ENCODE measurements around the gene TTC39C. TPM values are rescaled to one million over a fixed set of nuclear protein-coding genes. Genes with fewer than 3 reads are reported as not detected.
"Not testable (repeated sequence)": the region's sequence is repeated elsewhere in the genome, so short reads cannot be mapped to it uniquely, and the experiment has no call there.

Gene TTC39C
- total RNA-seq, 1 experiment from 2014 or later: not detected

DNA sequence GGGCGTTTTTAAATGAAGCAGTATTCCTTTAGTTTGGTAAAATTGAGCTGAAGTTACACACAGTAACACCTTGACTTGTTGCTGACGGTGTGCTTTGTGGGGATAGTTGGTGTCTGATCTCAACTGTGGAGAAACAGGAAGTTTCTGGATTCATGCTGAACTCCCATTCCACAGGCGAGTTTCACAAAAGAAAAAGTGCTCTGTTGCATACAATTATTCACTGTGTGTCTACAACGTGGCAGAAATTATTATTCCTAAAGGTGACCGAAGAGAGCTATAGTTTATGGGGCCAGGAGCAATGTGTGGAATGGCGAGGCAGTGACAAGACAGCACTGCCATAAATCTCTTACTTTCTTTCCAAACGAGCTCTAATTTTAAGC, 123.8 kb downstream of the TTC39C start:
- H3K9ac ChIP-seq (ENCODE audit: low read length): no peak overlapping the region
- H3K9me3 ChIP-seq (ENCODE audit: low read length): no peaks in the 10 kb centered on the region
- H3K4me3 ChIP-seq (ENCODE audit: low read length): no peak overlapping the region
- no peak for DNase-seq
- H3K79me2 ChIP-seq (ENCODE audit: low read length): no peaks in the 10 kb centered on the region
- H3K27ac ChIP-seq (ENCODE audit: low read length): no peak overlapping the region
- H2AFZ ChIP-seq (ENCODE audit: low read length): no peak overlapping the region
- no peaks in the 10 kb centered on the region for H4K20me1 ChIP-seq (ENCODE audit: insufficient read depth, low read depth, low read length)
- H3K36me3 ChIP-seq (ENCODE audit: insufficient read depth, low read length): no peaks in the 10 kb centered on the region
- H3K9me2 ChIP-seq (replicated peaks; ENCODE audit: insufficient read depth, low read length): no peaks in the 10 kb centered on the region
- no peaks in the 10 kb centered on the region for H3K4me1 ChIP-seq (ENCODE audit: low read length)
- H3K4me2 ChIP-seq (ENCODE audit: low read depth, low read length, poor library complexity, severe bottlenecking): no peak overlapping the region
- no peaks in the 10 kb centered on the region for H3K27me3 ChIP-seq (ENCODE audit: low read length)

DNA sequence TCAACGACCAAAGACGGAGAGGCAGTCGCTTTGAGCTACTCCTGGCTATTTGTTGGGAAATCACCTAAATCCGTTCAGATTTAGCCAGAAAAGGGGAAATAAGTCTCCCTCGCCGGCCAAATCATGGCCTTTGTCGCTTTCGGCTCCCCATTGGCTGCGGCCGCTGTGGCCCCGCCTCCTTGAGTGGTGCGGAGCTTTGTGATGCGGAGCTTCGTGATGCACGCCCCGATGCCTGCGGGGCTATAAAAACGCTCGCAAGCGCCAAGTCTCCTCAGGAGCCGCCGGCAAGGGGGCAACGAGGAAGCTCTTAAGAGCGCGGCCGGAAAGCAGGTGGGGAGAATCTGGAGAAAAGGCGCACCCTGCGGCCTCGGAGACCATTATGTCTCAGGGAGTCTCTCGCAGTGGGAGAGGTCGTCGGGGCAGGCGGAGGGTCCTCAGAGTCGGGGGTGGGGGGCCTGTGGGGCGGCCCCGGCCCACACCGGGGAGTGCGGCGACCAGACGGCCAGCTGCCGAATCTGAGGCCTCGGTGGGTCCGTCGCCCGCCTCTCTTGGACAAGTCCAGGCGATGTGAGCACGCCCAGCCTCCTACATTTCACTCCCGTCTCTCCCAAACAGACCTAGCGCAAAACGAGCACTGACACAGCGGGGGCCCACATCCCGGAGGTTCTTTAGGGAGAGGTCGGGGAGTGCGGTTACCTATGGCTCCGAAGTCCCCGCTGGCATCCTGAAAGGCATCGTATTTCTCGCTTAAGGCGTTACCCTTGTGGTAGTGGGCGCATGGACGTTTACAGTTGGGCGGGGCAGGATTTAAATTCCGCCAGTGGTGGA, 124.4 kb downstream of the TTC39C start, which contains the start of gene CABYR:
CABYR (plus strand) TSS at position 274 of the 828 bp plus-strand sequence. CDS start 4,053 bp downstream, outside the sequence.
- Histone ChIP-seq H3K9ac (ENCODE audit: low read length) (no peak within 1 kb of the TSS), H3K9me2 (replicated peaks; ENCODE audit: insufficient read depth, low read length) (no peaks in the 10 kb centered on the region), H2AFZ (ENCODE audit: low read length) (no peak within 1 kb of the TSS), H3K4me3 (ENCODE audit: low read length) (no peak within 1 kb of the TSS), H3K9me3 (ENCODE audit: low read length) (no peaks in the 10 kb centered on the region), H3K27me3 (ENCODE audit: low read length) (no peaks in the 10 kb centered on the region), H3K4me2 (ENCODE audit: low read depth, low read length, poor library complexity, severe bottlenecking) (no peak within 1 kb of the TSS), H3K79me2 (ENCODE audit: low read length) (no peaks in the 10 kb centered on the region), H3K4me1 (ENCODE audit: low read length) (no peaks in the 10 kb centered on the region), H3K36me3 (ENCODE audit: insufficient read depth, low read length) (no peaks in the 10 kb centered on the region), H3K27ac (ENCODE audit: low read length) (no peak within 1 kb of the TSS), H4K20me1 (ENCODE audit: insufficient read depth, low read depth, low read length) (no peaks in the 10 kb centered on the region)
- no peak for DNase-seq

DNA sequence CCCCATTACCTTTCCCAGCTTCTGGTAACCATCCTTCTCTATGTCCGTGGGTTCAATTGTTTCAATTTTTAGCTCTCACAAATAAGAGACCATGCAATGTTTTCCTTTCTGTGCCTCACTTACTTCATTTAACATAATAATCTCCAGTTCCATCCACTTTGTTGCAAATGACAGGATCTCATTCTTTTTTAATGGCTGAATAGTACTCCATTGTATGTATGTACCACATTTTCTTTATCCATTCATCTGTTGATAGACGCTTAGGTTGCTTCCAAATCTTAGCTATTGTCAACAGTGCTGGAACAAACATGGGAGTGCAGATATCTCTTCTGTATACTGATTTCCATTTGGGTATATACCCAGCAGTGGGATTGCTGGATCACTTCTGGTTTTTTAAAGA, 126.1 kb downstream of the TTC39C start:
- no peaks in the 10 kb centered on the region for H3K27me3 ChIP-seq (ENCODE audit: low read length)
- no peaks in the 10 kb centered on the region for H3K9me3 ChIP-seq (ENCODE audit: low read length)
- H3K27ac ChIP-seq (ENCODE audit: low read length): no peak overlapping the region
- no peaks in the 10 kb centered on the region for H3K4me1 ChIP-seq (ENCODE audit: low read length)
- H3K36me3 ChIP-seq (ENCODE audit: insufficient read depth, low read length): no peaks in the 10 kb centered on the region
- no peaks in the 10 kb centered on the region for H3K9me2 ChIP-seq (replicated peaks; ENCODE audit: insufficient read depth, low read length)
- H3K79me2 ChIP-seq (ENCODE audit: low read length): no peaks in the 10 kb centered on the region
- H3K4me3 ChIP-seq (ENCODE audit: low read length): no peak overlapping the region
- H3K9ac ChIP-seq (ENCODE audit: low read length): no peak overlapping the region
- no peak overlapping the region for H2AFZ ChIP-seq (ENCODE audit: low read length)
- H3K4me2 ChIP-seq (ENCODE audit: low read depth, low read length, poor library complexity, severe bottlenecking): no peak overlapping the region
- H4K20me1 ChIP-seq (ENCODE audit: insufficient read depth, low read depth, low read length): no peaks in the 10 kb centered on the region
- DNase-seq: no peak

DNA sequence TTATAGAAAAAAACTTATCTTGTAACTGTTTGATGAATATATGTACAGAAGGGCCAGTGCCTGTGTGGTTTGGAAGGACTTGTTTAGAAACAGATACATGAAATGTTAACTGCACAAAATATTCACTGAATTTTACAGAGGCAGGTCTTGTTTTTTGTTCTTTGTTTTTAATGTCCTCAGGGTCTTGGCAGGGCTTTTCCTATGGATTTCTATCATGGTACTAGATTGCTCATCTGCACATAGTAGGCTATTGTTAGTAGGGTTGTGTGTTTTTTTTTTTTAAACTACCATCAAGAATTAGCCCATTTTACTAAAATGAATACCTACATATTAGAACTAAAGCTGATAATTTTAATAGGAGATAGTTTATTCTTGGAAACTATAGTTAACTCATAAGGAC, 127.8 kb downstream of the TTC39C start:
- Histone ChIP-seq H3K79me2 (ENCODE audit: low read length) (no peaks in the 10 kb centered on the region), H3K4me1 (ENCODE audit: low read length) (no peaks in the 10 kb centered on the region), H3K9me2 (replicated peaks; ENCODE audit: insufficient read depth, low read length) (no peaks in the 10 kb centered on the region), H2AFZ (ENCODE audit: low read length) (no peak overlapping the region), H3K9me3 (ENCODE audit: low read length) (no peaks in the 10 kb centered on the region), H3K27me3 (ENCODE audit: low read length) (no peaks in the 10 kb centered on the region), H3K4me2 (ENCODE audit: low read depth, low read length, poor library complexity, severe bottlenecking) (no peak overlapping the region), H3K4me3 (ENCODE audit: low read length) (no peak overlapping the region), H3K27ac (ENCODE audit: low read length) (no peak overlapping the region), H3K9ac (ENCODE audit: low read length) (no peak overlapping the region), H4K20me1 (ENCODE audit: insufficient read depth, low read depth, low read length) (no peaks in the 10 kb centered on the region), H3K36me3 (ENCODE audit: insufficient read depth, low read length) (no peaks in the 10 kb centered on the region)
- DNase-seq: no peak

DNA sequence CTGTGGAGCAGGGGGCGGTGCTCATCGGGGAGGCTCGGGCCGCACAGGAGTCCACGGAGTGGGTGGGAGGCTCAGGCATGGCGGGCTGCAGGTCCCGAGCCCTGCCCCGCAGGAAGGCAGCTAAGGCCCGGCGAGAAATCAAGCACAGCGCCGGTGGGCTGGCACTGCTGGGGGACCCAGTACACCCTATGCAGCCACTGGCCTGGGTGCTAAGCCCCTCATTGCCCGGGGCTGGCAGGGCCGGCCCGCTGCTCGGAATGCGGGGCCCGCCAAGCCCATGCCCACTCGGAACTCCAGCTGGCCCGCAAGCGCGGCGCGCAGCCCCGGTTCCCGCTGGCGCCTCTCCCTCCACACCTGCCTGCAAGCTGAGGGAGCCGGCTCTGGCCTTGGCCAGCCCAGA, 135.0 kb downstream of the TTC39C start:
- not testable (repeated sequence) for H3K27me3 ChIP-seq (ENCODE audit: low read length); H4K20me1 ChIP-seq (ENCODE audit: insufficient read depth, low read depth, low read length); H3K4me2 ChIP-seq (ENCODE audit: low read depth, low read length, poor library complexity, severe bottlenecking); H3K79me2 ChIP-seq (ENCODE audit: low read length); H2AFZ ChIP-seq (ENCODE audit: low read length); H3K4me1 ChIP-seq (ENCODE audit: low read length); H3K9me2 ChIP-seq (replicated peaks; ENCODE audit: insufficient read depth, low read length); DNase-seq; H3K9me3 ChIP-seq (ENCODE audit: low read length); H3K9ac ChIP-seq (ENCODE audit: low read length); H3K4me3 ChIP-seq (ENCODE audit: low read length); H3K27ac ChIP-seq (ENCODE audit: low read length); H3K36me3 ChIP-seq (ENCODE audit: insufficient read depth, low read length)

DNA sequence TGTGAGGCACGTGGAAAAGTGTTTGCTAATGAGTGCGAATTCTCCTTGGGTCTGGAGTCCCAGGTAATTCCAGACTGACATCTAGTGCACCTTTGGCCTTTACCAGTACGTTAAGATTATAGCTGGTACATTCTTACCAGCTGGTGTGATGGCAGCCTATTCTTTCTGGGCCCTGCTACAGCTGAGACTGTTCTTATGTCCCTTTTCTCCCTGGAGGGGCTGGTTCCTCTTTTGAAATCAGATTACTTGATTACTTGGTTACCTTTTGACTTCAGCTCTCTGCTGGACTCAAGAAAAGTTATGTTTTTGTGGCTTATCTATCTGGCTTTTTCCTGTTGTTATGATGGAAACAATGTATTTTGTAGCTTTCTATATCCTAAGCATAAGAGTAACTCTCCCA, 138.8 kb downstream of the TTC39C start:
- no peak overlapping the region for H3K4me3 ChIP-seq (ENCODE audit: low read length)

DNA sequence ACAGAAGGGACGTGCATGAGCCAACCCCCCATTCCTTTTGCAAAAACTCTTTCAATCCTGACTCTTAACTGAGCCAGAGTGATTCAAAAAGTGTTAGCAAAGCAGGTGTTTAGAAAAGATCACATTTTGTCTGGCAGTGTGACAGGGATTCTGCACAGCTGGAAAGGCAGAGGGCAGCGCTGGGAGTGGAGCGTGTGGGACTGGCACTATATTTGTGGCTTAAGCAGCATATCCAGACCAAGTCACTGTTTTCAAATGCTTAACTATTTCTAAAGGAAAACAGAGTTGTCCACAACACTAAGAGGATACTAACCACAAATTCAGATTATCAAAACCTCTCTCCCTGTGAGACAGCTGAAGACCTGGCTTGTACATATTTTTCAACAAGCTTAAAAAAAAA, 143.3 kb downstream of the TTC39C start:
- DNase-seq: no peak
- Histone ChIP-seq H3K36me3 (ENCODE audit: insufficient read depth, low read length) (no peaks in the 10 kb centered on the region), H3K27me3 (ENCODE audit: low read length) (no peaks in the 10 kb centered on the region), H3K9me3 (ENCODE audit: low read length) (no peaks in the 10 kb centered on the region), H4K20me1 (ENCODE audit: insufficient read depth, low read depth, low read length) (no peaks in the 10 kb centered on the region), H3K27ac (ENCODE audit: low read length) (no peak overlapping the region), H3K79me2 (ENCODE audit: low read length) (no peaks in the 10 kb centered on the region), H3K4me2 (ENCODE audit: low read depth, low read length, poor library complexity, severe bottlenecking) (no peak overlapping the region), H3K4me1 (ENCODE audit: low read length) (no peaks in the 10 kb centered on the region), H2AFZ (ENCODE audit: low read length) (no peak overlapping the region), H3K9me2 (replicated peaks; ENCODE audit: insufficient read depth, low read length) (no peaks in the 10 kb centered on the region), H3K4me3 (ENCODE audit: low read length) (no peak overlapping the region), H3K9ac (ENCODE audit: low read length) (no peak overlapping the region)

More for the DNA sequence above, 138.8 kb downstream of the TTC39C start:
- Histone ChIP-seq H3K79me2 (ENCODE audit: low read length) (no peaks in the 10 kb centered on the region), H3K4me1 (ENCODE audit: low read length) (no peaks in the 10 kb centered on the region), H2AFZ (ENCODE audit: low read length) (no peak overlapping the region), H3K27me3 (ENCODE audit: low read length) (no peaks in the 10 kb centered on the region), H3K9ac (ENCODE audit: low read length) (no peak overlapping the region), H3K27ac (ENCODE audit: low read length) (no peak overlapping the region), H3K9me3 (ENCODE audit: low read length) (no peaks in the 10 kb centered on the region), H3K4me2 (ENCODE audit: low read depth, low read length, poor library complexity, severe bottlenecking) (no peak overlapping the region), H3K36me3 (ENCODE audit: insufficient read depth, low read length) (no peaks in the 10 kb centered on the region), H3K9me2 (replicated peaks; ENCODE audit: insufficient read depth, low read length) (no peaks in the 10 kb centered on the region), H4K20me1 (ENCODE audit: insufficient read depth, low read depth, low read length) (no peaks in the 10 kb centered on the region)
- no peak for DNase-seq

DNA sequence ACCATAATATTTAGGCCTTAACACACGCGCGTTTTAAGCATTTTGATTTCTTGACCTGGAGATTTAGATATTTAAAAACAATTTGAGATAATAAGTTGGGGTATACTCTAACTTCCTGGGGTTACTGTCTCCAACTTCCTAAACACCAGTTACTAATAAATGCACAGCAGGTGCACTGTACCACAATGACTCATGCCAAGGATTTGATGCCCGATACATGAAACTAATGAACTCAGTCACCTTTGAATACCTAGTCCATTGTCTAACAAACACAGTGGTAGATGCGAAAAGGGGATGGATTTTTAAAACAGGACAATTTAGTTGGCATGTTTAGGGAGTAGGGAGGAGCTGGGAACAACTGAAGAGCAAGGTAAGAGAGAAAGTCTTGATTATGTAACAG, 145.5 kb downstream of the TTC39C start:
- H3K4me2 ChIP-seq (ENCODE audit: low read depth, low read length, poor library complexity, severe bottlenecking): no peak overlapping the region
- no peaks in the 10 kb centered on the region for H3K27me3 ChIP-seq (ENCODE audit: low read length)
- no peaks in the 10 kb centered on the region for H3K4me1 ChIP-seq (ENCODE audit: low read length)
- H3K27ac ChIP-seq (ENCODE audit: low read length): no peak overlapping the region
- H3K9me3 ChIP-seq (ENCODE audit: low read length): no peaks in the 10 kb centered on the region
- no peak for DNase-seq
- H3K79me2 ChIP-seq (ENCODE audit: low read length): no peaks in the 10 kb centered on the region
- H3K36me3 ChIP-seq (ENCODE audit: insufficient read depth, low read length): no peaks in the 10 kb centered on the region
- H3K9ac ChIP-seq (ENCODE audit: low read length): no peak overlapping the region
- no peaks in the 10 kb centered on the region for H3K9me2 ChIP-seq (replicated peaks; ENCODE audit: insufficient read depth, low read length)
- no peaks in the 10 kb centered on the region for H4K20me1 ChIP-seq (ENCODE audit: insufficient read depth, low read depth, low read length)
- no peak overlapping the region for H2AFZ ChIP-seq (ENCODE audit: low read length)
- H3K4me3 ChIP-seq (ENCODE audit: low read length): no peak overlapping the region
